Keratinocyte (primary cell): ENCODE results near the gene SIAE. TPM values are rescaled to one million over a fixed set of nuclear protein-coding genes. Genes with fewer than 3 reads are reported as not detected.

Experiments
- DNase-seq: peaks from one replicate; pipeline ENCODE4 v3.0.0-alpha.2; 2011; ENCODE audit warnings: low read depth, missing footprints, low spot score
- FAIRE-seq: peaks from 2 replicates; lab custom pipeline; 2011; peaks lifted over from hg19 to GRCh38; lab: Jason Lieb, UNC
- H2AFZ ChIP-seq: 2 replicates; pipeline ENCODE4 v1.6.0; 2012; ENCODE audit warnings: low read length, control low read depth, inconsistent platforms; ENCODE audit not compliant: control insufficient read depth
- H3K27ac ChIP-seq: 2 replicates; pipeline ENCODE4 v1.5.1; 2011; ENCODE audit warnings: low read length; ENCODE audit not compliant: control insufficient read depth, insufficient read depth
- H3K27me3 ChIP-seq: 3 replicates; pipeline ENCODE4 v1.6.0; 2011; ENCODE audit warnings: low read length; ENCODE audit not compliant: control insufficient read depth, insufficient read depth; ENCODE audit errors: extremely low read depth
- H3K36me3 ChIP-seq, 2 experiments: 2 replicates in 1 of 2; 3 replicates in 1 of 2; pipeline ENCODE4 v1.5.1; 2011; ENCODE audit warnings: low read length in 2 of 2, mild to moderate bottlenecking in 1 of 2; ENCODE audit not compliant: control insufficient read depth in 2 of 2, insufficient read depth in 2 of 2; ENCODE audit errors: extremely low read depth in 1 of 2
- H3K4me1 ChIP-seq: 3 replicates; pipeline ENCODE4 v1.5.1; 2011; ENCODE audit warnings: low read length; ENCODE audit not compliant: control insufficient read depth, insufficient read depth; ENCODE audit errors: extremely low read depth
- H3K4me2 ChIP-seq: 3 replicates; pipeline ENCODE4 v1.6.0; 2011; ENCODE audit warnings: low read depth, low read length; ENCODE audit not compliant: control insufficient read depth, insufficient read depth; ENCODE audit errors: extremely low read depth
- H3K4me3 ChIP-seq, 3 experiments: fragments of 200-600 bp in 1 of 3; sonication (generic) in 1 of 3; 2 replicates in 2 of 3; 3 replicates in 1 of 3; pipeline ENCODE4 v1.5.1; 2011 to 2016; ENCODE audit warnings: low read length in 3 of 3, mild to moderate bottlenecking in 3 of 3, control low read depth in 2 of 3, inconsistent platforms in 1 of 3, low read depth in 1 of 3, mixed read lengths in 1 of 3, mixed run types in 1 of 3, moderate library complexity in 1 of 3; ENCODE audit not compliant: control insufficient read depth in 2 of 3, insufficient read depth in 2 of 3; ENCODE audit errors: extremely low read depth in 1 of 3
- H3K79me2 ChIP-seq: 2 replicates; pipeline ENCODE4 v1.6.0; 2012; ENCODE audit warnings: low read length; ENCODE audit not compliant: control insufficient read depth, insufficient read depth
- H3K9ac ChIP-seq: 3 replicates; pipeline ENCODE4 v1.6.0; 2011; ENCODE audit warnings: low read length; ENCODE audit not compliant: control insufficient read depth, insufficient read depth; ENCODE audit errors: extremely low read depth
- H3K9me1 ChIP-seq: 3 replicates; pipeline ENCODE4 v1.6.0; 2011; ENCODE audit warnings: low read length; ENCODE audit not compliant: control insufficient read depth, insufficient read depth; ENCODE audit errors: extremely low read depth
- H3K9me3 ChIP-seq: 2 replicates; pipeline ENCODE4 v1.5.1; 2012; ENCODE audit warnings: low read depth, low read length; ENCODE audit not compliant: control insufficient read depth
- H4K20me1 ChIP-seq: 3 replicates; pipeline ENCODE4 v1.6.0; 2011; ENCODE audit warnings: low read length; ENCODE audit not compliant: control insufficient read depth, insufficient read depth; ENCODE audit errors: extremely low read depth
- EZH2 ChIP-seq: IDR thresholded peaks from one replicate; pipeline ENCODE4 v1.6.1; 2012; ENCODE audit warnings: inconsistent platforms, mild to moderate bottlenecking, low read length, moderate library complexity
- dilution Hi-C: fragments of 300-500 bp; cut with MboI; formaldehyde crosslinking; loops from one replicate; pipeline ENCODE4 v1.7.0; 2020; ENCODE audit warnings: low sequenced_read_pairs; ENCODE audit not compliant: extremely low pct_ligation_motif_present
- polyA plus RNA-seq, 5 experiments: library from polyadenylated mRNA; depleted of rRNA in 3 of 5; stranded (reverse) in 3 of 5; stranded (forward) in 1 of 5; unstranded in 1 of 5; fragments of >200 nt; gene quantifications; 1 replicate in 1 of 5; 2 replicates in 3 of 5; 3 replicates in 1 of 5; pipeline versions ENCODE4 v1.2.1 to v1.2.3, GENCODE V29; 2011 to 2012; ENCODE audit warnings: missing spikeins in 2 of 5, low read depth in 1 of 5, low replicate concordance in 1 of 5
- TF ChIP-seq, protein P1 (sequence below), 3 experiments: IDR thresholded peaks in 1 of 3; conservative IDR thresholded peaks in 1 of 3; optimal IDR thresholded peaks in 1 of 3; 2 replicates in 2 of 3; 3 replicates in 1 of 3; pipeline versions ENCODE3 to v1.5.1; 2011; ENCODE audit warnings: low read length in 3 of 3, mild to moderate bottlenecking in 3 of 3, moderate library complexity in 2 of 3, control low read depth in 1 of 3, inconsistent platforms in 1 of 3; ENCODE audit not compliant: insufficient read depth in 2 of 3; ENCODE audit errors: extremely low read depth in 1 of 3

SIAE gene
- polyA plus RNA-seq, 1 donor (not counting 4 experiments of a cell fraction or from before 2014, with no cell fraction given) = 26.6 TPM

DNA sequence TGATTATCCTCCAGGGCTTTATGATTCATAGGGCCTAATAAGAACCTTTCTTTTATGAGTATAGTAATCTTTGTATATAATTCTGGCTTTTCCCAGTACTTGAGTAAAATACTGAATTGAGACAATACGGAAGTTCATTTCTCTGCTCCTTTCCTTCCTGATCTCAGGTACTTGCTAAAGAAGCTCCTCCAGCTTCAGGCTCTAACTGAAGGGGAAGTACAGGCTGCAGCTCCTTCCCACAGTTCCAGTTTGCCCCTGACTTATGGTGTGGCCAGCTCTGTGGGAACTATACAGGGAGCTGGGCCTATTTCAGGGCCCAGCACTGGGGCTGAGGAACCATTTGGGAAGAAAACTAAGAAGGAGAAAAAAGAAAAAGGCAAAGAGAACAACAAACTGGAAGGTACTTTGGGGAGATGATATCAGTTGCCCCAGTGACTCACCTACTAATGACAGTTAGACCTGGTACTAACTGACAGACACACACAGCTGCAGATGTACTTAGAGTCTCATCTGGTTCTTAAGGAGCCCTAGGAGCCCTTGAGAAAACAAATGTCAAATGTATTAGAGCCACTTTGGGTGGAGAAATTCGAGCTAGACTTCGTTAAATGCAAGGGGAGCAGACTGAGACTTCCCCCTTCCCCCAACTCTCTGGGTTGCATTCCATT, 47.9 kb downstream of the SIAE start:
- dilution Hi-C loops = no loop called here
- H3K4me3 ChIP-seq = no peak overlapping the region
- TF ChIP-seq, protein P1, sequence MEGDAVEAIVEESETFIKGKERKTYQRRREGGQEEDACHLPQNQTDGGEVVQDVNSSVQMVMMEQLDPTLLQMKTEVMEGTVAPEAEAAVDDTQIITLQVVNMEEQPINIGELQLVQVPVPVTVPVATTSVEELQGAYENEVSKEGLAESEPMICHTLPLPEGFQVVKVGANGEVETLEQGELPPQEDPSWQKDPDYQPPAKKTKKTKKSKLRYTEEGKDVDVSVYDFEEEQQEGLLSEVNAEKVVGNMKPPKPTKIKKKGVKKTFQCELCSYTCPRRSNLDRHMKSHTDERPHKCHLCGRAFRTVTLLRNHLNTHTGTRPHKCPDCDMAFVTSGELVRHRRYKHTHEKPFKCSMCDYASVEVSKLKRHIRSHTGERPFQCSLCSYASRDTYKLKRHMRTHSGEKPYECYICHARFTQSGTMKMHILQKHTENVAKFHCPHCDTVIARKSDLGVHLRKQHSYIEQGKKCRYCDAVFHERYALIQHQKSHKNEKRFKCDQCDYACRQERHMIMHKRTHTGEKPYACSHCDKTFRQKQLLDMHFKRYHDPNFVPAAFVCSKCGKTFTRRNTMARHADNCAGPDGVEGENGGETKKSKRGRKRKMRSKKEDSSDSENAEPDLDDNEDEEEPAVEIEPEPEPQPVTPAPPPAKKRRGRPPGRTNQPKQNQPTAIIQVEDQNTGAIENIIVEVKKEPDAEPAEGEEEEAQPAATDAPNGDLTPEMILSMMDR (optimal IDR thresholded peaks at IDR 0.05 in 1 of 3, IDR thresholded peaks at IDR 0.05 in 1 of 3, conservative IDR thresholded peaks at IDR 0.05 in 1 of 3; ENCODE audit: extremely low read depth in 1 of 3, insufficient read depth in 2 of 3, low read length in 3 of 3) = no peak
- no peak for TF ChIP-seq EZH2
- no peak overlapping the region for H3K27ac ChIP-seq
- no peaks in the 10 kb centered on the region for H3K9me1 ChIP-seq
- no peaks in the 10 kb centered on the region for H3K9me3 ChIP-seq
- H3K27me3 ChIP-seq = no peaks in the 10 kb centered on the region
- no peak overlapping the region for H2AFZ ChIP-seq
- no peaks in the 10 kb centered on the region for H4K20me1 ChIP-seq
- H3K36me3 ChIP-seq = peaks cover 12 to 19% of the 10 kb centered on the region in 2 experiments
- no peak overlapping the region for H3K4me2 ChIP-seq
- FAIRE-seq (no peak), DNase-seq (no peak)
- peaks cover 10% of the 10 kb centered on the region for H3K4me1 ChIP-seq
- H3K9ac ChIP-seq = no peak overlapping the region
- H3K79me2 ChIP-seq = peaks cover 30% of the 10 kb centered on the region

DNA sequence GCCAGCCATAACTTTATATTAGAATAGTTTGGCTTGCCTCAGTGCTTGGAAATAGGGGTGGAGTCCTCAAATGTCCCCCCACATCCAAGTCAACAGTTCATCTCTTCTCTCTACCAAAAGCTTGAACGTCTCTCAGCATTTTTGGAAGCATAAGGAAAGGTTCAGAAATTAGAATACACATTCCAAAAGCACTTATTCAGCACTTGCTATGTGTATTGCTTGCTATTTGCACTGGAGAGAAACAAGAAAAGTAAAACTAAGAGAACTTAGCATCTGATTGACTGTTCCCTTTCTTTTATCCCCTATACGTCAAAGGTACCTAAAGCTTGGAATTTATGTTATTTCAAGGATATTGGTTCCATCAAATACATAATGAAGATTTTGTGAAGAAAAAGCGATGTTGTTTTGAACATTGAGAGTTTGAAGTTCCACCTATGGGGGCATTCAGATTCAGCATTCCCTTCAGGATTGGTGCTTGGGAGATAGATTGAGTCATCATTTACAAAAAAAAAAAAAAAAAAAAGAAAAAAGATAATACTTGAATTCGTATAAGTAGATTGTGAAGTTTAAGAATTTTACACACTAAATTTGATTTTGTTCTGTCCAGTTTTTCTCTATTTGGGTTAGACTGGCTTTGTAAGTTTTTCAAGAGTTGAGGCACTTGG, 49.5 kb downstream of the SIAE start:
- Histone ChIP-seq H3K27me3 (peaks cover 4% of the 10 kb centered on the region), H4K20me1 (no peaks in the 10 kb centered on the region), H3K36me3 (peaks cover 8 to 19% of the 10 kb centered on the region in 2 experiments), H3K4me1 (peaks cover 10% of the 10 kb centered on the region), H3K4me2 (peak overlapping the region; percentile 97), H3K9me1 (no peaks in the 10 kb centered on the region), H3K9ac (peak overlapping the region; percentile 89), H3K79me2 (peaks cover 30% of the 10 kb centered on the region), H3K4me3 (peak overlapping the region; percentile 84 to 98 (median 92)), H2AFZ (no peak overlapping the region), H3K27ac (peak overlapping the region; percentile 81), H3K9me3 (no peaks in the 10 kb centered on the region)
- dilution Hi-C loops = no loop called here
- FAIRE-seq = no peak
- DNase-seq = no peak
- TF ChIP-seq, protein P1 (optimal IDR thresholded peaks at IDR 0.05 in 1 of 3, IDR thresholded peaks at IDR 0.05 in 1 of 3, conservative IDR thresholded peaks at IDR 0.05 in 1 of 3; ENCODE audit: extremely low read depth in 1 of 3, insufficient read depth in 2 of 3, low read length in 3 of 3) = no peak
- TF ChIP-seq EZH2 = no peak
